Activated B cell treated with CpG ODN at 0.5 μM for 24 hours (primary cell): Measurements from ENCODE around the gene DUSP2. TPM values are rescaled to one million over a fixed set of nuclear protein-coding genes. Genes with fewer than 3 reads are reported as not detected.

Source experiments
- ATAC-seq: fragments of 200-7000 bp; cut with Tn5 transposase; one replicate; pipeline ENCODE4 v1.10.0; 2021; ENCODE audit warnings: low read depth, mild to moderate bottlenecking, moderate library complexity
- CTCF ChIA-PET: fragments of 350-600 bp; sonication (Branson Sonifier 250); formaldehyde crosslinking; loops from one replicate; lab custom pipeline; 2021; ENCODE audit warnings: antibody characterized with exemption; lab: Charles Lee
- POLR2A ChIA-PET: fragments of 350-600 bp; sonication (Branson Sonifier 250); formaldehyde crosslinking; loops from one replicate; lab custom pipeline; 2021; ENCODE audit warnings: antibody characterized with exemption; lab: Charles Lee
- DNase-seq: peaks from one replicate; pipeline ENCODE4 v3.0.0; 2022
- H3K27ac Mint-ChIP-seq: one replicate; pipeline ENCODE4 v1.8.0; 2020; ENCODE audit warnings: mixed read lengths
- H3K27me3 Mint-ChIP-seq: one replicate; pipeline ENCODE4 v1.8.0; 2021; ENCODE audit warnings: mixed read lengths
- H3K36me3 Mint-ChIP-seq: one replicate; pipeline ENCODE4 v1.8.0; 2021; ENCODE audit warnings: low read depth, mixed read lengths
- H3K4me1 Mint-ChIP-seq: one replicate; pipeline ENCODE4 v1.8.0; 2021; ENCODE audit warnings: mixed read lengths
- H3K4me3 Mint-ChIP-seq: one replicate; pipeline ENCODE4 v1.8.0; 2020; ENCODE audit warnings: mild to moderate bottlenecking, mixed read lengths
- H3K9me3 Mint-ChIP-seq: one replicate; pipeline ENCODE4 v1.8.0; 2020; ENCODE audit warnings: mixed read lengths
- CTCF ChIP-seq: fragments of 200-600 bp; IDR thresholded peaks from one replicate; pipeline ENCODE4 v1.8.0; 2022; ENCODE audit warnings: antibody characterized with exemption, mild to moderate bottlenecking
- intact Hi-C: fragments of 100-400 bp; cut with micrococcal nuclease; formaldehyde crosslinking; loops from one replicate; pipeline ENCODE4 v1.15.1; 2024
- total RNA-seq: library from RNA; stranded (reverse); gene quantifications from 2 replicates; pipeline ENCODE4 v1.2.3, GENCODE V29; 2022

DUSP2 gene
- total RNA-seq, 1 donor from 2014 or later, result 118 TPM

- POLR2A ChIA-PET, result no interaction called here
- Mint-ChIP-seq H3K4me1 (peaks cover 11% of the 10 kb centered on the region), H3K9me3 (no peaks in the 10 kb centered on the region), H3K27ac (no peak overlapping the region), H3K36me3 (peaks cover 10% of the 10 kb centered on the region), H3K4me3 (no peak overlapping the region), H3K27me3 (peaks cover 16% of the 10 kb centered on the region)
- no peak for TF ChIP-seq CTCF
- ATAC-seq, result no peak
- intact Hi-C loops, result no loop called here
- CTCF ChIA-PET, result no interaction called here
- no peak for DNase-seq
Observed at GRCh38 chr2:96123290-96123689, 21.9 kb downstream of the DUSP2 start.

GRCh38 chr2:96122391-96122790, 22.8 kb downstream of the DUSP2 start:
- TF ChIP-seq CTCF, result no peak
- Mint-ChIP-seq H3K9me3 (no peaks in the 10 kb centered on the region), H3K4me1 (peaks cover 18% of the 10 kb centered on the region), H3K4me3 (no peak overlapping the region), H3K36me3 (peaks cover 10% of the 10 kb centered on the region), H3K27me3 (peaks cover 16% of the 10 kb centered on the region), H3K27ac (no peak overlapping the region)
- ChIA-PET CTCF (no interaction called here), POLR2A (no interaction called here)
- DNase-seq (no peak), ATAC-seq (no peak)
- intact Hi-C loops, result no loop called here

- intact Hi-C loops, result no loop called here
- DNase-seq (no peak), ATAC-seq (no peak)
- CTCF ChIA-PET, result no interaction called here
- Mint-ChIP-seq H3K4me3 (no peak overlapping the region), H3K4me1 (peaks cover 21% of the 10 kb centered on the region), H3K36me3 (peaks cover 5% of the 10 kb centered on the region), H3K9me3 (no peaks in the 10 kb centered on the region), H3K27me3 (peaks cover 16% of the 10 kb centered on the region), H3K27ac (no peak overlapping the region)
- no peak for TF ChIP-seq CTCF
- POLR2A ChIA-PET, result no interaction called here
Observed at GRCh38 chr2:96121414-96121813, 23.8 kb downstream of the DUSP2 start.

- CTCF ChIA-PET, result no interaction called here
- Mint-ChIP-seq H3K9me3 (no peaks in the 10 kb centered on the region), H3K27me3 (peaks cover 16% of the 10 kb centered on the region), H3K4me1 (peaks cover 21% of the 10 kb centered on the region), H3K27ac (no peak overlapping the region), H3K36me3 (peaks cover under 1% of the 10 kb centered on the region), H3K4me3 (no peak overlapping the region)
- POLR2A ChIA-PET, result no interaction called here
- TF ChIP-seq CTCF, result no peak
- no peak for DNase-seq
- intact Hi-C loops, result no loop called here
- ATAC-seq, result no peak
Observed at GRCh38 chr2:96120991-96121390, 24.2 kb downstream of the DUSP2 start.

GRCh38 chr2:96120091-96120720, 25.0 kb downstream of the DUSP2 start:
- ATAC-seq (no peak), DNase-seq (no peak)
- TF ChIP-seq CTCF, result no peak
- peaks cover 22% of the 10 kb centered on the region for H3K27me3 Mint-ChIP-seq
- ChIA-PET POLR2A (no interaction called here), CTCF (no interaction called here)
- no peaks in the 10 kb centered on the region for H3K9me3 Mint-ChIP-seq
- H3K27ac Mint-ChIP-seq, result no peak overlapping the region
- peaks cover 25% of the 10 kb centered on the region for H3K4me1 Mint-ChIP-seq
- no peak overlapping the region for H3K4me3 Mint-ChIP-seq
- H3K36me3 Mint-ChIP-seq, result no peaks in the 10 kb centered on the region
- intact Hi-C loops, result no loop called here
